ENCODE results near the gene AQP9. TPM values are rescaled to one million over a fixed set of nuclear protein-coding genes. Genes with fewer than 3 reads are reported as not detected.
"Not testable (repeated sequence)": the region's sequence is repeated elsewhere in the genome, so short reads cannot be mapped to it uniquely, and the experiment has no call there.

AQP9 gene
- total RNA-seq, 4 donors from 2014 or later = 1.8 to 3.9 TPM; not detected in 2

- no peaks in the 10 kb centered on the region for H3K36me3 ChIP-seq
- H3K27me3 ChIP-seq = no peaks in the 10 kb centered on the region
- WGBS, 2 donors = 47 to 54% methylated on average over 4 of the region's 4 CpGs
- no peak overlapping the region for H3K27ac ChIP-seq
- H3K4me1 ChIP-seq = peaks cover 0 to 21% (median 0%) of the 10 kb centered on the region in 4 donors
- no peak overlapping the region for H3K4me3 ChIP-seq
- no peak for TF ChIP-seq POLR2A (IDR thresholded peaks at IDR 0.05)
- TF ChIP-seq EP300 (IDR thresholded peaks at IDR 0.05) = peak in 1 of 2 donors; percentile 45
- TF ChIP-seq CTCF (IDR thresholded peaks at IDR 0.05) = no peak
- no peaks in the 10 kb centered on the region for H3K9me3 ChIP-seq
- DNase-seq (ENCODE audit: low spot score in 2 of 2) = no peak
Measured at GRCh38 chr15:58203537-58203936, 65.4 kb downstream of the AQP9 start.

- H3K9me3 ChIP-seq = no peaks in the 10 kb centered on the region
- no peak overlapping the region for H3K4me3 ChIP-seq
- no peak overlapping the region for H3K27ac ChIP-seq
- no peak for DNase-seq (ENCODE audit: low spot score in 2 of 2)
- H3K27me3 ChIP-seq = no peaks in the 10 kb centered on the region
- TF ChIP-seq EP300 (IDR thresholded peaks at IDR 0.05) (no peak), POLR2A (IDR thresholded peaks at IDR 0.05) (no peak), CTCF (IDR thresholded peaks at IDR 0.05) (no peak)
- no peaks in the 10 kb centered on the region for H3K36me3 ChIP-seq
- WGBS, 2 donors = 90 to 91% methylated on average over 9 of the region's 9 CpGs
- H3K4me1 ChIP-seq = peaks cover 0 to 21% (median 0%) of the 10 kb centered on the region in 4 donors
Measured at GRCh38 chr15:58206151-58206550, 68.0 kb downstream of the AQP9 start.

DNA sequence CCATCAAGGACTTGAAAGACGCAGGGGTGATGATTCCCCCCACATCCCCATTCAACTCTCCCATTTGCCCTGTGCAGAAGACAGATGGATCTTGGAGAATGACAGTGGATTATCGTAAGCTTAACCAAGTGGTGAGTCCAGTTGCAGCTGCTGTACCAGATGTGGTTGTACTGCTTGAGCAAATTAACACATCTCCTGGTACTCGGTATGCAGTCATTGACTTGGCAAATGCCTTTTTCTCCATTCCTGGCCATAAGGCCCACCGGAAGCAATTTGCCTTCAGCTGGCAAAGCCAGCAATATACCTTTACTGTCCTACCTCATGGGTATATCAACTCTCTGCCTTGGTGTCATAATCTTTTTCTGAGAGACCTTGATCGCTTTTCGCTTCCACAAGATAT lies 70.0 kb downstream of the AQP9 start:
- H3K36me3 ChIP-seq; H3K27ac ChIP-seq; H3K27me3 ChIP-seq; H3K9me3 ChIP-seq; DNase-seq (ENCODE audit: low spot score in 2 of 2); H3K4me3 ChIP-seq: not testable (repeated sequence)
- H3K4me1 ChIP-seq = peaks cover 0 to 10% (median 0%) of the 10 kb centered on the region in 4 donors
- WGBS, 2 donors = 98% methylated on average over 6 of the region's 6 CpGs

DNA sequence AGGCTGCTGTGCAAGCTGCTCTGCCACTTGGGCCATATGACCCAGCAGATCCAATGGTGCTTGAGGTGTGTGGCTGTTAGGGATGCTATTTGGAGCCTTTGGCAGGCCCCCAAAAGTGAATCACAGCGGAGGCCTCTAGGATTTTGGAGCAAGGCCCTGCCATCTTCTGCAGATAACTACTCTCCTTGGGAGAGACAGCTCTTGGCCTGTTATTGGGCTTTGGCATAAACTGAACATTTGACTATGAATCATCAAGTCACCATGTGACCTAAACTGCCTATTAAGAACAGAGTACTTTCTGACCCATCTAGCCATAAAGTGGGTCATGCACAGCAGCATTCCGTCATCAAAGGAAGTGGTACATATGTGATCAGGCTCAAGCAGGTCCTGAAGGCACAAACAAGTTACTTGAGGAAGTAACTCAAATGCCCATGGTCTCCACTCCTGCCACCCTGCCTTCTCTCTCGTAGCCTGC lies 70.9 kb downstream of the AQP9 start:
- H3K36me3 ChIP-seq; H3K27me3 ChIP-seq; H3K27ac ChIP-seq; H3K9me3 ChIP-seq; H3K4me3 ChIP-seq; DNase-seq (ENCODE audit: low spot score in 2 of 2): not testable (repeated sequence)
- 75% methylated on average over 3 of the region's 3 CpGs for WGBS, 2 donors
- peaks cover 0 to 12% (median 0%) of the 10 kb centered on the region in 4 donors for H3K4me1 ChIP-seq

- not testable (repeated sequence) for DNase-seq (ENCODE audit: low spot score in 2 of 2); H3K27ac ChIP-seq; H3K36me3 ChIP-seq; H3K9me3 ChIP-seq; H3K27me3 ChIP-seq; H3K4me3 ChIP-seq
- 87 to 89% methylated on average over 4 of the region's 4 CpGs for WGBS, 2 donors
- peaks cover 0 to 16% (median 0%) of the 10 kb centered on the region in 4 donors for H3K4me1 ChIP-seq
Measured at GRCh38 chr15:58210031-58210430, 71.8 kb downstream of the AQP9 start.

DNA sequence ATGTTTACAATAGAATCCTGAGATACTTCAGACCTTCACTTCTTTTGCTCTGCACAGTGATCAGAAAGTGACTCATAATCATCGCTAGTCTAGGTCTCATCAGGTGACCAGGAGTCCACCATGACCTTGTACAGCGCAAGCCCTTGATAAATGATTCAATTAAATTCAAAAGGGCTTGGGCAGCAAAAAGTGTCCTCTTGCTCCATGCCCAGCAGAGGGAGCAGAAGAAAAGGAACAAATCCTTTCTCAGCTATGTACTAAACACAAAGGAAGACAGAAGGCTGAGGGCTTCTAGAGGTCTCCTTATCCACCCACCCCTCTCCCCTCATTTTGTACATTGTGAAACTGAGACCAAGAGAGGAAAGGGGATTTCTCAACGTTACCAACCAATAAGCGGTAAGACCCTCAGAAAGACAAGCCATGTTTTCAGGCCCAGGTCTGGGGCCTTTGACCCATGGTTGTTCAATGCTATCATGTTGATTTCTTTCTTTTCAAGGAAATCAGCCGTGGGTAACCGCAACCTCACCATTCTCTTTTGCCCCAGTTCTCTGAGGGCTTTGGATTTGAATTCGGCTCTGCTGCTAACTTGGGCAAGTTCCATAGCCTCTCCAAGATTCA lies 74.8 kb downstream of the AQP9 start:
- peaks cover 0 to 16% (median 0%) of the 10 kb centered on the region in 4 donors for H3K4me1 ChIP-seq
- no peaks in the 10 kb centered on the region for H3K9me3 ChIP-seq
- no peaks in the 10 kb centered on the region for H3K36me3 ChIP-seq
- TF ChIP-seq EP300 (IDR thresholded peaks at IDR 0.05) = no peak
- no peak for TF ChIP-seq POLR2A (IDR thresholded peaks at IDR 0.05)
- peak in 4 of 5 experiments; percentile 16 to 49 (median 29) for TF ChIP-seq CTCF (IDR thresholded peaks at IDR 0.05)
- no peak for DNase-seq (ENCODE audit: low spot score in 2 of 2)
- WGBS, 2 donors = 73 to 86% methylated on average over 7 of the region's 7 CpGs
- no peaks in the 10 kb centered on the region for H3K27me3 ChIP-seq
- H3K4me3 ChIP-seq = no peak overlapping the region
- H3K27ac ChIP-seq = no peak overlapping the region

Data from tibial nerve (tissue), 4 donors.